RPMI7951 (cell line): ENCODE results near the gene LARGE2. TPM values are rescaled to one million over a fixed set of nuclear protein-coding genes. Genes with fewer than 3 reads are reported as not detected.

Experiments used
- DNase-seq: peaks from one replicate; pipeline ENCODE4 v3.0.0-alpha.2; 2012; ENCODE audit warnings: low read depth
- total RNA-seq: library from RNA; depleted of rRNA; stranded (reverse); fragments of >200 nt; shearing (Covaris generic); gene quantifications from 2 replicates; pipeline ENCODE4 v1.2.3, GENCODE V29; 2014; rRNA removed

LARGE2 gene
- total RNA-seq, 1 experiment from 2014 or later = 0.12 TPM

DNA sequence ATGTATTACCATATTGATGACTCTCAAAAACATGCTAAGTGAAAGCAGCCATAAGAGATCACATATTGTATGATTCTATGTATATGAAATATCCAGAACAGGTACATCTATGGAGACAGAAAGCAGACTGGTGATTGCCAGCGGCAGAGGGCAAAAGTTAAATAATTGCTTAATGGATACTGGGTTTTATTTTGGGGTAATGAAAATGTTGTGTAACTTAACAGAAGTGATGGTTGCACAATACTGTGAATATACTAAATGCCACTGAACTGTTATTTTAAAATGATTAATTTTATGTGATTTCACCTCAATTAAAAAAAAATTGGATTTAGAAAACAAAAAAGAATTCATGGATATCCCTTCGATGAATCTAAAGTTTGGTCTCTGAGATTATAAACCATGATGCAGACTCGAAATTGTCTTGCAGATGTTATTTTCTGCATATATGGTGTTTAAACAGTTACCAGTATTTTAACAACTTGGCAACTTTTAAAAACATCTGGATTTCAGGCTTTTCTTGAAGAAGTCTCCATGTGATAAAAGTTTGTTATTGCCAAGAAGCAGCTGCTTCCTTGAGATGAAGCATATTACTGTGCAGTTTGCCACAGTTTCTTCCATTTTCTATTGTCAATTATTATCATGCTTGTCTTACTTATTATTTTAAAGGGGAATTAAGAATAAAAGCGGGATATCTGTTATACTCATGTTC lies 38.1 kb downstream of the LARGE2 start:
- no peak for DNase-seq

DNA sequence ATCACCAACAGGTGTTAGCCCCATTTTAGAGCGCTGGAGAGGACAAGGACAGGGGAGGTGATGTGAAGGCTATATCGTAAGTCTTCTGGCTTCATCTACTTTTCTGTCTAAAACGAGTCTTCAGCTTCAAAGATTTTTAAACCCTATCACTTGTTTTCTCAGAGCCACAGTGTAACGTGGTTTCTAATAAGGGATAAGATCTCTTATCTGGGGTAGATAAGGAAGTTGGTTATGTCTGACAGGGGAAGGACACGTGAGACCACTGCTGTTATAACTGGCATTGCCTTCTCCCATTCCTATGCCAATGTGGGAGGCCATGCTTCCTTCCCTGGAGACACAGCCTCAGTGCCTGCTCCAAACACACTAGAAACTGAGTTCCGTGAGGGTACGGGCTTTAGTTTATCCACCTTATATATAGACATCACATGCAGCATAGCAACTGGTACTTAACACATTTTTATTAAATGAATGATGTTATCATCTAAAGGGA lies 39.3 kb downstream of the LARGE2 start:
- no peak for DNase-seq

DNA sequence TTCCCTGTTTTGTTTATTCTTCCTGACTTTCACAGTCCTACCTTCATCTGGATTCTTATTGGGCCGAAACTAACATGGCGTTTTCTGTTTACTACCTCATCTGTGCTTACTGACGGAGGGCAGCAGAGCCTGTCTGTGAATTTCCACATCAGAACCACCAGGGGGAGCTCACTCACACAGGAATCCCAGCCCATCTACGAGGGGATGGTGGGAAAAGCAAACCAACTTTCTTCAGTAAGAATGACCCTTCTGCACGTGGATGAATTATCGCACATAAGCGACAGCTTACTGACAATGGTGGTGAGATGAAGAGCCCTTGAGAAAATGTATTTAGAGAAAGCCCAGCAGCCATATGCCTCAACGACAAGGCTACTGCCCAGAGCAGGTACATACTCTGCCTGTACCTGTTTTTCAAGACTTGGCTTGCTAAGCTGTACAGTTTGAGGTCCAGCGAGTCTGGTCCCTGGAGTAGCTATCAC lies 42.5 kb downstream of the LARGE2 start:
- peak; percentile 65 for DNase-seq

DNA sequence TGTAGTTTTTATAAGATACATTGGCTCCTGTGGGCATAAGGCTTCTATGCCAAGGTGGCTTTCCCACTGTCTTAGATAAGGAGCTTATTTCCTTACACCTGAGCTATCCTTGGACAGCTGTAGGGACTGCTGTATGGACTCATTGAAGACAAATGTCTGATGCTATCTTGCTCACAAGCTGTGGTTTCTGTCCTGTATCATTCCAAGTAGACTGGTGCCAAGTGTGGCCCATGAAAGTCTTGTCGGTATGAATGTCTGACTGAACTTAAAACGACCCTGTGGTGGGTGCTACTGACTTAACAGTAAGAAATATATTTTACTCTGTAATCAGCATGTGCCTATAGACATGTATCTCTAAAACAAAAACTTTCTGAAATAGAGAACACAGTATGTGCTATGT lies 45.0 kb downstream of the LARGE2 start:
- no peak for DNase-seq

DNA sequence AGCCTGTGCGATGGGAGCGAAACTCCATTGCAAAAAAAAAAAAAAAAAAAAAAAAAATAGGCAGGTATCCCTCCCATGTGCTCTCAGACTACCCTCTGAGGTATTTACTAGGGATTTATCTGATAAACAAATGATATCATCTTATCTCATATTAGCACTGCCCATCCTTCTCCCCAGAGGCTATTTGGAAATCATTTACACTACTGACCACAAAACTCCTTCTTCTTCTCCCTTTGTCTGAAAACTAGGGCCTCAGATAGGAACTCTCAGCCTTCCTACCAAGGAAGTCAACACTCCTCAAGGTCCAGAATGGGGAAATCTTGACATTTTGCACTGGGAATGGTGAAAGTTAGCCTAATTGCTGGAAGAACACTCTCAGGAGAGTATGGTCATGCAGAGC lies 46.4 kb downstream of the LARGE2 start:
- DNase-seq = no peak

DNA sequence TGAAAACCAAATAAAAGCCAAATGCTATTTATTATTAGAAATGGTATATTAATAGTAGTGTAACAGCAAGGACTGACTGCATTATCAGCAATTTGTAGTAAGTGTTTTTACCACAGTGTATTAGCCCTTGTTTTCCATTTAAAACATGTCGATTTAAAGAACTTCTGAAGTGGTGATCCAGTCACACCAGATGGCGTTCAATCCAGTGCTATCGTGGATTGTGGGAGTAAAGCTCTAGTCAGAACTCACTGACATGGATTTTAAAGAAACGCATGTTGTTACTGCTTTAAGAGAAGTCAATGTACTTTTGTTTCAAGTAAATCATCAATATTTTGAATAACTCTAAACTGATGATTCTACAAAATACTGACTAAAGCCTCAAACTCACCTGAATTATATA lies 51.1 kb downstream of the LARGE2 start:
- DNase-seq = no peak

DNA sequence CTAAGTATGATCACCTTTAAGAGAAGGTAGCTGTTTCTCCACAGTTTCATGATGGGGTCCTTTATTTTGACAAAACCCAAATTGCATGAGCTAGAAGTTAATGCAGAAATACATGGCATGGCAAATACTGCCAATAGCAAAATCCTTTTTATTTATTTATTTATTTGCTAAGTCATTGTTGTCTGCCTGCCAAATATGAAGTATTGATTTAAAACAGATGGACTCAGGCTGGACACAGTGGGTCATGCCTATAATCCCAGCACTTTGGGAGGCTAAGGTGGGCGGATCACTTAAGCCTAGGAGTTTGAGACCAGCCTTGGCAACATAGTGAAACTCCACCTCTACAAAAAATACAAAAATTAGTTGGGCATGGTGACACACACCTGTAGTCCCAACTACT lies 52.4 kb downstream of the LARGE2 start:
- DNase-seq = peak; percentile 1

Other genes with a start within 250 kb of the LARGE2 start
- gene SLC35C1, start 117.5 kb upstream of the LARGE2 start, total RNA-seq = 4.8 and 5.2 TPM in 2 replicates
- gene CRY2, start 75.2 kb upstream of the LARGE2 start, total RNA-seq = 5.0 and 6.4 TPM in 2 replicates
- 2.5 and 3.0 TPM in 2 replicates for gene MAPK8IP1, start 37.0 kb upstream of the LARGE2 start, total RNA-seq
- not detected in 2 replicates for gene FREY1, start 15.4 kb upstream of the LARGE2 start, total RNA-seq
- 17.3 and 17.4 TPM in 2 replicates for gene PEX16, start 4.8 kb upstream of the LARGE2 start, total RNA-seq
- 6.4 and 10.5 TPM in 2 replicates for gene PHF21A, start 198.8 kb downstream of the LARGE2 start, total RNA-seq